ENCODE data around the gene ING3. TPM values are rescaled to one million over a fixed set of nuclear protein-coding genes. Genes with fewer than 3 reads are reported as not detected.

ING3 gene
- total and polyA plus RNA-seq, 2 of the 13 experiments (the other 11 are each of a cell fraction or from before 2014, with no cell fraction given) = 6.9 to 12.8 TPM

DNA sequence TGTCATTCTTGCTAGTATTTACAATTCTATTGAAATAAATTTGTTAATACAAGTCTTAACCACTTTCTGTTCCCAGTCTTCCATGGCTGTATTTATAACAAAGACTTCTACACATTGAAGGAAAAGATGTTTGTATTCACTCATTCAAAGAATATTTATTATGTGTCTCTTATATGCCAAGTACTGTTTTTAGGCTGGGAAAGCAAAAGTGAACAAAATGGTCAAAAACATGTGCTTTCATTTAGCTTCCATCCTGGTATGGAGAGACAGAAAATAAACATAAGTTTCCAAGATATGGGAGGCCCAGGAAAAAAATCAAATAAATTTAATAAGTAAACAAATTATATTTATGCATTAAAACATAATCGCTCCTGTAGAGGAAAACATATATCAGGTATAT lies 60.8 kb downstream of the ING3 start:
- no peaks in the 10 kb centered on the region for H3K27me3 ChIP-seq (ENCODE audit: control insufficient read depth in 1 of 2, insufficient read depth in 2 of 2, low read length in 2 of 2)
- no peak for DNase-seq (ENCODE audit: low spot score)
- intact Hi-C loops (cut with micrococcal nuclease; ENCODE audit: unreplicated experiment) (no loop called here), in situ Hi-C loops (cut with HindIII; ENCODE audit: extremely low pct_ligation_motif_present, low pct_unique_long_range_greater_than_20kb) (no loop called here)
- no peak for FAIRE-seq
- H3K27ac ChIP-seq (ENCODE audit: extremely low read length, insufficient read depth, low read length) = no peak overlapping the region
- H2AFZ ChIP-seq (ENCODE audit: low read length) = no peak overlapping the region
- TF ChIP-seq ZNF790 (CRISPR knock-in tag; IDR thresholded peaks at IDR 0.05; ENCODE audit: borderline replicate concordance) = no peak
- no peak for TF ChIP-seq MIER3 (CRISPR knock-in tag; IDR thresholded peaks at IDR 0.05; ENCODE audit: borderline replicate concordance)
- no peak for TF ChIP-seq NFE2L2 (IDR thresholded peaks at IDR 0.05; ENCODE audit: low read length)
- no peak for TF ChIP-seq MAFG (CRISPR knock-in tag; IDR thresholded peaks at IDR 0.05)
- no peak for TF ChIP-seq TP53 (CRISPR knock-in tag; conservative IDR thresholded peaks at IDR 0.05)
- TF ChIP-seq, protein P1, sequence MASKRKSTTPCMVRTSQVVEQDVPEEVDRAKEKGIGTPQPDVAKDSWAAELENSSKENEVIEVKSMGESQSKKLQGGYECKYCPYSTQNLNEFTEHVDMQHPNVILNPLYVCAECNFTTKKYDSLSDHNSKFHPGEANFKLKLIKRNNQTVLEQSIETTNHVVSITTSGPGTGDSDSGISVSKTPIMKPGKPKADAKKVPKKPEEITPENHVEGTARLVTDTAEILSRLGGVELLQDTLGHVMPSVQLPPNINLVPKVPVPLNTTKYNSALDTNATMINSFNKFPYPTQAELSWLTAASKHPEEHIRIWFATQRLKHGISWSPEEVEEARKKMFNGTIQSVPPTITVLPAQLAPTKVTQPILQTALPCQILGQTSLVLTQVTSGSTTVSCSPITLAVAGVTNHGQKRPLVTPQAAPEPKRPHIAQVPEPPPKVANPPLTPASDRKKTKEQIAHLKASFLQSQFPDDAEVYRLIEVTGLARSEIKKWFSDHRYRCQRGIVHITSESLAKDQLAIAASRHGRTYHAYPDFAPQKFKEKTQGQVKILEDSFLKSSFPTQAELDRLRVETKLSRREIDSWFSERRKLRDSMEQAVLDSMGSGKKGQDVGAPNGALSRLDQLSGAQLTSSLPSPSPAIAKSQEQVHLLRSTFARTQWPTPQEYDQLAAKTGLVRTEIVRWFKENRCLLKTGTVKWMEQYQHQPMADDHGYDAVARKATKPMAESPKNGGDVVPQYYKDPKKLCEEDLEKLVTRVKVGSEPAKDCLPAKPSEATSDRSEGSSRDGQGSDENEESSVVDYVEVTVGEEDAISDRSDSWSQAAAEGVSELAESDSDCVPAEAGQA (IDR thresholded peaks at IDR 0.05; ENCODE audit: low read depth) = no peak
- TF ChIP-seq, protein P1 (CRISPR knock-in tag; IDR thresholded peaks at IDR 0.05; ENCODE audit: borderline replicate concordance) = no peak
- no TSS peak for BruUV-seq (replicated peaks)
- H3K9me3 ChIP-seq (ENCODE audit: low read length) = no peaks in the 10 kb centered on the region
- H3K4me3 ChIP-seq (replicated peaks in 1 of 3; ENCODE audit: insufficient read depth in 1 of 3, low read depth in 2 of 3, low read length in 3 of 3) = no peak overlapping the region
- H3K4me1 ChIP-seq (ENCODE audit: insufficient read depth, low read length) = no peaks in the 10 kb centered on the region
- no peak overlapping the region for H3K9ac ChIP-seq (ENCODE audit: insufficient read depth, low read depth, low read length)
- ATAC-seq = no peak
- no peaks in the 10 kb centered on the region for H3K36me3 ChIP-seq (replicated peaks in 1 of 2; ENCODE audit: control insufficient read depth in 1 of 2, insufficient read depth in 2 of 2, low read length in 2 of 2)
- POLR2A ChIA-PET = no interaction called here
- 53% methylated on average over 1 of the region's 1 CpG for WGBS (ENCODE audit: low lambda C conversion rate)
- CTCF ChIA-PET (ENCODE audit: low intra/inter-chr PET ratio, low total read pairs) = no interaction called here
- no peaks in the 10 kb centered on the region for H4K20me1 ChIP-seq (ENCODE audit: insufficient read depth, low read length)
- no peaks in the 10 kb centered on the region for H3K79me2 ChIP-seq (ENCODE audit: insufficient read depth, low read length)
- H3K4me2 ChIP-seq (ENCODE audit: low read depth, low read length) = no peak overlapping the region
